Measurements from ENCODE around the gene TMSB4X.

TMSB4X gene

DNA sequence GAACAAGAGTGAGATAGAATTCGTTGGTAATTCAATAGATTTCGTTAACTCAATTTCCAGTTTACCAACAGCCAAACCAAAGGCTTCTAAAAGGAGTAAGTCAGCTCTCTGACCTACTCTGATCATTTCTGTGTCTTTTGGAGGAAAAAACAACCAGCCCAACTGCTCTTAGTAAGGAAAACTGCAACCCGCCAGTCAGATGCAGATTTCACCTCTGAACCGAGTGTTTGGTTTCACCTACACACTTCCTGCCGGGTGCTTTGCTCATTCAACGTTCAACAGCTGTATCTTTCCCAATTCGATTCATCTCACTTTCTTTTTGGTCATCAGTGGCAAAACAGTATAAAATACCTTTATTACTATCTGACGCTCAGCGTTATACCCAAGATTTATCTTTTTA is 24.5 kb downstream of the TMSB4X start:
- no peaks in the 10 kb centered on the region for H3K27me3 ChIP-seq (ENCODE audit: control insufficient read depth in 3 of 3, insufficient read depth in 3 of 3, low read depth in 1 of 3, low read length in 3 of 3)
- no peaks in the 10 kb centered on the region for H3K79me1 ChIP-seq (ENCODE audit: low read depth, low read length)
- H3K23ac ChIP-seq (ENCODE audit: low read depth, low read length, poor library complexity) = no peak overlapping the region
- H2AK5ac ChIP-seq (ENCODE audit: low read depth, low read length) = no peak overlapping the region
- H3K4ac ChIP-seq (ENCODE audit: low read length) = no peak overlapping the region
- no peak for DNase-seq (ENCODE audit: low spot score)
- H3K27ac ChIP-seq (replicated peaks; ENCODE audit: low read length) = no peak overlapping the region
- H3K14ac ChIP-seq (ENCODE audit: low read length) = no peak overlapping the region
- H2BK120ac ChIP-seq (ENCODE audit: low read depth, low read length) = no peak overlapping the region
- H4K91ac ChIP-seq (ENCODE audit: low read depth, low read length, poor library complexity) = no peak overlapping the region
- WGBS, 2 donors (ENCODE audit: extremely low coverage in 2 of 2, insufficient read length in 2 of 2, insufficient replicate concordance in 1 of 2) = no CpG with 5 or more reads among the region's 9 CpGs
- no peak overlapping the region for H3K9ac ChIP-seq (ENCODE audit: low read depth, low read length, poor library complexity)
- H4K8ac ChIP-seq (ENCODE audit: low read depth, low read length) = no peak overlapping the region
- peak overlapping the region; percentile 21 for H2AFZ ChIP-seq (ENCODE audit: low read length)
- no peak overlapping the region for H3K4me2 ChIP-seq (ENCODE audit: insufficient read depth, low read length, poor library complexity, severe bottlenecking)
- H2BK15ac ChIP-seq (ENCODE audit: low read length) = no peak overlapping the region
- H3K36me3 ChIP-seq (replicated peaks in 1 of 2; ENCODE audit: control insufficient read depth in 2 of 2, insufficient read depth in 2 of 2, low read length in 2 of 2) = no peaks in the 10 kb centered on the region
- H3K4me1 ChIP-seq (ENCODE audit: control insufficient read depth in 2 of 2, insufficient read depth in 1 of 2, low read depth in 1 of 2, low read length in 2 of 2) = peaks cover 0 to 23% of the 10 kb centered on the region in 2 donors
- H2BK12ac ChIP-seq (ENCODE audit: low read length) = no peak overlapping the region
- no peak overlapping the region for H3K4me3 ChIP-seq (ENCODE audit: low read length in 2 of 2)
- no peaks in the 10 kb centered on the region for H3K9me3 ChIP-seq (replicated peaks in 1 of 2; ENCODE audit: control insufficient read depth in 2 of 2, insufficient read depth in 1 of 2, low read depth in 1 of 2, low read length in 2 of 2)
- no peak overlapping the region for H2BK5ac ChIP-seq (ENCODE audit: low read length)
- no peak overlapping the region for H3K18ac ChIP-seq (ENCODE audit: low read length)

DNA sequence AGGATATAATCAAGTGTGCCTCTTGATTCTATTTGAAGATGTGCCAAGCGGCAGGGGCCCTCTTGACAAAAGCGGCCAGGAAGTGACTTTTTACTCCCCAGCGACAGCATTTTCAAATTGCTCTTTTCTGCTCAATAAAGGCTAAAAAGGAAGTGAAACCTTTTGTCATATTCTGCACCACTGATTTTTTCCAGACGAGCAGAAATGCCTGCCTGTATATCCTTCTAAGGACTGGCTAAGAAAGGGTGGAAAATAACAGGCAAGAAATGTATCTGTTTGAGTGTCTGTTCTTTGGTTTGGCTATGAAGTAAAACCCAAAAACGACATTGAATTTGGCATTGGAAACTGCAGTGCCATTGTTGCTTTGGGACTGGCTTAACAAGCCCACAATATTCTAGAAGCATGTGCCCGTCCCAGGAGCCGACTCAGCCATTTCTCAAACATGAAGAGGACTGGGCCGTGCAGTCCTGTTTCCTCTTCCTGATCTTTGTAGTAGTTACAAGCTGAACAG is 25.4 kb downstream of the TMSB4X start:
- H3K4ac ChIP-seq (ENCODE audit: low read length) = no peak overlapping the region
- no peaks in the 10 kb centered on the region for H3K79me1 ChIP-seq (ENCODE audit: low read depth, low read length)
- no peak overlapping the region for H3K23ac ChIP-seq (ENCODE audit: low read depth, low read length, poor library complexity)
- no peak overlapping the region for H2AK5ac ChIP-seq (ENCODE audit: low read depth, low read length)
- H3K4me3 ChIP-seq (ENCODE audit: low read length in 2 of 2) = no peak overlapping the region
- no peaks in the 10 kb centered on the region for H3K36me3 ChIP-seq (replicated peaks in 1 of 2; ENCODE audit: control insufficient read depth in 2 of 2, insufficient read depth in 2 of 2, low read length in 2 of 2)
- no CpG with 5 or more reads among the region's 8 CpGs for WGBS, 2 donors (ENCODE audit: extremely low coverage in 2 of 2, insufficient read length in 2 of 2, insufficient replicate concordance in 1 of 2)
- no peak overlapping the region for H3K9ac ChIP-seq (ENCODE audit: low read depth, low read length, poor library complexity)
- H4K8ac ChIP-seq (ENCODE audit: low read depth, low read length) = no peak overlapping the region
- H4K91ac ChIP-seq (ENCODE audit: low read depth, low read length, poor library complexity) = no peak overlapping the region
- no peaks in the 10 kb centered on the region for H3K9me3 ChIP-seq (replicated peaks in 1 of 2; ENCODE audit: control insufficient read depth in 2 of 2, insufficient read depth in 1 of 2, low read depth in 1 of 2, low read length in 2 of 2)
- no peaks in the 10 kb centered on the region for H3K27me3 ChIP-seq (ENCODE audit: control insufficient read depth in 3 of 3, insufficient read depth in 3 of 3, low read depth in 1 of 3, low read length in 3 of 3)
- H2BK5ac ChIP-seq (ENCODE audit: low read length) = no peak overlapping the region
- no peak overlapping the region for H3K18ac ChIP-seq (ENCODE audit: low read length)
- H3K27ac ChIP-seq (replicated peaks; ENCODE audit: low read length) = no peak overlapping the region
- H2BK15ac ChIP-seq (ENCODE audit: low read length) = no peak overlapping the region
- no peak overlapping the region for H2BK120ac ChIP-seq (ENCODE audit: low read depth, low read length)
- peaks cover 0 to 23% of the 10 kb centered on the region in 2 donors for H3K4me1 ChIP-seq (ENCODE audit: control insufficient read depth in 2 of 2, insufficient read depth in 1 of 2, low read depth in 1 of 2, low read length in 2 of 2)
- no peak overlapping the region for H3K4me2 ChIP-seq (ENCODE audit: insufficient read depth, low read length, poor library complexity, severe bottlenecking)
- no peak for DNase-seq (ENCODE audit: low spot score)
- H2BK12ac ChIP-seq (ENCODE audit: low read length) = no peak overlapping the region
- no peak overlapping the region for H3K14ac ChIP-seq (ENCODE audit: low read length)
- peak overlapping the region; percentile 80 for H2AFZ ChIP-seq (ENCODE audit: low read length)

DNA sequence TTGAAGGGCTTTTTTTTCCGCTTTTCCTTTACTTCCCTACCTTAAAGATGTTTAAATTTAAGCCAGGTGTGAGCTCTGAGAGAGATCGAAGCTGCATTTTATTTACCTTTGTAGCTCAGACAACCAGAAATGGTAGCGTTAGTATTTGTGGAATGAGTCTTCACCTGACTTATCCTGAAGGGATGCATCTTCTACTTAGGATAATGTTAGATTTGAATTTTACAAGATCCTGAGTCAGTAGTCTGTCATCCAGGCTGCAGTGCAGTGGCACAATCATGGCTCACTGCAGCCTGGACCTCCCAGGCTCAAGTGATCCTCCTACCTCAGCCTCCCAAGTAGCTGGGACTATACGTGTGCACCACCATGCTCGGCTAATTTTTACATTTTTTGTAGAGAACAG is 26.2 kb downstream of the TMSB4X start:
- no peak overlapping the region for H2BK12ac ChIP-seq (ENCODE audit: low read length)
- H3K4ac ChIP-seq (ENCODE audit: low read length) = no peak overlapping the region
- no peak overlapping the region for H4K91ac ChIP-seq (ENCODE audit: low read depth, low read length, poor library complexity)
- H3K23ac ChIP-seq (ENCODE audit: low read depth, low read length, poor library complexity) = no peak overlapping the region
- peaks cover 0 to 23% of the 10 kb centered on the region in 2 donors for H3K4me1 ChIP-seq (ENCODE audit: control insufficient read depth in 2 of 2, insufficient read depth in 1 of 2, low read depth in 1 of 2, low read length in 2 of 2)
- no peaks in the 10 kb centered on the region for H3K9me3 ChIP-seq (replicated peaks in 1 of 2; ENCODE audit: control insufficient read depth in 2 of 2, insufficient read depth in 1 of 2, low read depth in 1 of 2, low read length in 2 of 2)
- H2BK5ac ChIP-seq (ENCODE audit: low read length) = no peak overlapping the region
- no peak overlapping the region for H3K9ac ChIP-seq (ENCODE audit: low read depth, low read length, poor library complexity)
- no CpG with 5 or more reads among the region's 5 CpGs for WGBS, 2 donors (ENCODE audit: extremely low coverage in 2 of 2, insufficient read length in 2 of 2, insufficient replicate concordance in 1 of 2)
- DNase-seq (ENCODE audit: low spot score) = no peak
- H2BK120ac ChIP-seq (ENCODE audit: low read depth, low read length) = no peak overlapping the region
- no peak overlapping the region for H3K4me2 ChIP-seq (ENCODE audit: insufficient read depth, low read length, poor library complexity, severe bottlenecking)
- no peak overlapping the region for H4K8ac ChIP-seq (ENCODE audit: low read depth, low read length)
- H3K36me3 ChIP-seq (replicated peaks in 1 of 2; ENCODE audit: control insufficient read depth in 2 of 2, insufficient read depth in 2 of 2, low read length in 2 of 2) = no peaks in the 10 kb centered on the region
- no peak overlapping the region for H3K4me3 ChIP-seq (ENCODE audit: low read length in 2 of 2)
- H2AFZ ChIP-seq (ENCODE audit: low read length) = peak overlapping the region; percentile 12
- no peak overlapping the region for H3K14ac ChIP-seq (ENCODE audit: low read length)
- no peak overlapping the region for H3K27ac ChIP-seq (replicated peaks; ENCODE audit: low read length)
- no peak overlapping the region for H2AK5ac ChIP-seq (ENCODE audit: low read depth, low read length)
- H3K79me1 ChIP-seq (ENCODE audit: low read depth, low read length) = no peaks in the 10 kb centered on the region
- no peak overlapping the region for H2BK15ac ChIP-seq (ENCODE audit: low read length)
- no peaks in the 10 kb centered on the region for H3K27me3 ChIP-seq (ENCODE audit: control insufficient read depth in 3 of 3, insufficient read depth in 3 of 3, low read depth in 1 of 3, low read length in 3 of 3)
- H3K18ac ChIP-seq (ENCODE audit: low read length) = no peak overlapping the region

DNA sequence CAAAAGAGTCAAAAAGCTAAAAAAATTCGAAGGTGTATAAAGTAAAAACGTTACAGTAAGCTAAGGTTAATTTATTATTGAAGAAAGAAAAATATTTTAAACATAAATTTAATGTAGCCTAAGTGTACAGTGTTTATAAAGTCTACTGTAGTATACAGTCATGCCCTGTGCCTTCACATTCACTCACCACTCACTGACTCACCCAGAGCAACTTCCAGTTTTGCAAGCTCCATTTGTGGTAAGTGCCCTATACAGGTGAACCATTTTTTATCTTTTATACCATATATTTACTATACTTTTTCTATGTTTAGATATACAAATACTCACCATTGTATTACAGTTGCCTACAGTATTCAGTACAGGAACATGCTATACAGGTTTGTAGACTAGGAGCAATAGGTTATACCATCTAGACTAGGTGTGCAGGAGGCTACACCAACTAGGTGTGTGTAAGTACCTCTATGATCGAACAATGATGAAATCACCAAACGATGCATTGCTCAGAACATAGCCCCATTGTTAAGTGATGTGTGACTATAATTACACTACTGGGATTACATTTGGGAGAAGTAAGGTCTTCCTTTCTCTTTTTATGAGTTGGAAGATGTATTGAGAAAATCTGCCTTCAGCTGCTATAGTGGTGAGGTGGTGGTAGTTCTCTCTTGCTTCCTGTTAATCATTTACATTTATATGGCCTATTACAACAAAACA is 27.2 kb downstream of the TMSB4X start:
- Histone ChIP-seq H3K4me1 (ENCODE audit: control insufficient read depth in 2 of 2, insufficient read depth in 1 of 2, low read depth in 1 of 2, low read length in 2 of 2) (peaks cover 0 to 23% of the 10 kb centered on the region in 2 donors), H3K4me2 (ENCODE audit: insufficient read depth, low read length, poor library complexity, severe bottlenecking) (no peak overlapping the region), H4K91ac (ENCODE audit: low read depth, low read length, poor library complexity) (no peak overlapping the region), H2AK5ac (ENCODE audit: low read depth, low read length) (no peak overlapping the region), H2BK12ac (ENCODE audit: low read length) (no peak overlapping the region), H2BK5ac (ENCODE audit: low read length) (no peak overlapping the region), H3K4me3 (ENCODE audit: low read length in 2 of 2) (no peak overlapping the region), H3K27ac (replicated peaks; ENCODE audit: low read length) (no peak overlapping the region), H3K23ac (ENCODE audit: low read depth, low read length, poor library complexity) (no peak overlapping the region), H3K9ac (ENCODE audit: low read depth, low read length, poor library complexity) (no peak overlapping the region), H3K9me3 (replicated peaks in 1 of 2; ENCODE audit: control insufficient read depth in 2 of 2, insufficient read depth in 1 of 2, low read depth in 1 of 2, low read length in 2 of 2) (no peaks in the 10 kb centered on the region), H3K18ac (ENCODE audit: low read length) (no peak overlapping the region), H3K79me1 (ENCODE audit: low read depth, low read length) (no peaks in the 10 kb centered on the region), H3K27me3 (ENCODE audit: control insufficient read depth in 3 of 3, insufficient read depth in 3 of 3, low read depth in 1 of 3, low read length in 3 of 3) (no peaks in the 10 kb centered on the region), H3K4ac (ENCODE audit: low read length) (no peak overlapping the region), H4K8ac (ENCODE audit: low read depth, low read length) (no peak overlapping the region), H2BK15ac (ENCODE audit: low read length) (no peak overlapping the region), H3K36me3 (replicated peaks in 1 of 2; ENCODE audit: control insufficient read depth in 2 of 2, insufficient read depth in 2 of 2, low read length in 2 of 2) (no peaks in the 10 kb centered on the region), H3K14ac (ENCODE audit: low read length) (no peak overlapping the region), H2AFZ (ENCODE audit: low read length) (no peak overlapping the region), H2BK120ac (ENCODE audit: low read depth, low read length) (no peak overlapping the region)
- no CpG with 5 or more reads among the region's 4 CpGs for WGBS, 2 donors (ENCODE audit: extremely low coverage in 2 of 2, insufficient read length in 2 of 2, insufficient replicate concordance in 1 of 2)
- DNase-seq (ENCODE audit: low spot score) = no peak

Measured in neuronal stem cell (in vitro differentiated cells).